Measurements from ENCODE around the gene ZNF737.

DNA sequence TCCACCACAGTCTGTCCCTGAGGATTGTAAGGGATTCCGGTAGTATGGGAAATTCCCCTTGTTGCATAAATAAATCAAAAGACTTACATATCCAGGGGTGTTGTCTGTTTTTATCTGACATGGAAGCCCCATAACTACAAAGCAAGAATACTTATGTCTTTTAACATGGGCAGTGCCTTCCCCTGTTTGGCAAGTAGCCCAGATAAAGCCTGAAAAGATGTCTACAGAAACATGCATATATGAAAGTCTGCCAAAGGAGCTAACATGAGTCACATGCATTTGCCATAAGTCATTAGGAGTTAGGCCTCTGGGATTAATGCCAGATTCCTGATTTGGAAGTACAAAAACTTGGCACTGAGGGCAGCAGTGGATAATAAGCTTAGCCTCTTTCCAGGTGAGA is 62.1 kb downstream of the ZNF737 start:
- TF ChIP-seq, protein P1, sequence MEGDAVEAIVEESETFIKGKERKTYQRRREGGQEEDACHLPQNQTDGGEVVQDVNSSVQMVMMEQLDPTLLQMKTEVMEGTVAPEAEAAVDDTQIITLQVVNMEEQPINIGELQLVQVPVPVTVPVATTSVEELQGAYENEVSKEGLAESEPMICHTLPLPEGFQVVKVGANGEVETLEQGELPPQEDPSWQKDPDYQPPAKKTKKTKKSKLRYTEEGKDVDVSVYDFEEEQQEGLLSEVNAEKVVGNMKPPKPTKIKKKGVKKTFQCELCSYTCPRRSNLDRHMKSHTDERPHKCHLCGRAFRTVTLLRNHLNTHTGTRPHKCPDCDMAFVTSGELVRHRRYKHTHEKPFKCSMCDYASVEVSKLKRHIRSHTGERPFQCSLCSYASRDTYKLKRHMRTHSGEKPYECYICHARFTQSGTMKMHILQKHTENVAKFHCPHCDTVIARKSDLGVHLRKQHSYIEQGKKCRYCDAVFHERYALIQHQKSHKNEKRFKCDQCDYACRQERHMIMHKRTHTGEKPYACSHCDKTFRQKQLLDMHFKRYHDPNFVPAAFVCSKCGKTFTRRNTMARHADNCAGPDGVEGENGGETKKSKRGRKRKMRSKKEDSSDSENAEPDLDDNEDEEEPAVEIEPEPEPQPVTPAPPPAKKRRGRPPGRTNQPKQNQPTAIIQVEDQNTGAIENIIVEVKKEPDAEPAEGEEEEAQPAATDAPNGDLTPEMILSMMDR (IDR thresholded peaks at IDR 0.05; ENCODE audit: low read length), result no peak
- TF ChIP-seq EZH2 (IDR thresholded peaks at IDR 0.05; ENCODE audit: borderline replicate concordance, low read length), result no peak
